ENCODE data around the gene TRAM2. TPM values are rescaled to one million over a fixed set of nuclear protein-coding genes. Genes with fewer than 3 reads are reported as not detected.

Gene TRAM2
- polyA plus RNA-seq, 1 experiment, result 134 TPM

DNA sequence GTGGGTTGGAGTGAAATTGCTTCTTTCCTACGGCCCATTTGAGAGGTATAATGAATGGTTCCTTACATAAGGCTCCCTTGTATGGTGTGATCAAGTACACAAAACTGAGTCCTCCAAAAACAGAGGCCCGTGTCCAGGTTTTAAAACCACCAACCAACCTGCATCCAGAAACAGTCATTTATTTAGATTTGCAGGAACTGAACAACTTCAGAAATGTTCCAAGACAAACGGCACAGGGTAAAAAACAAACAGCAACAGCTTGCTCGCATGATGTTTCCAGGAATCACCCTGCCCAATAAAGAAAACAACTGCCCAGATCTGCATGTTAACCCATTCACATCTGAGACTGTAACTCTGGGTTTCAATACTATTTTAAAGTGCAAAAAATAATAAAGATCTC, 40.2 kb upstream of the TRAM2 start:
- Histone ChIP-seq H3K36me3 (ENCODE audit: control insufficient read depth, insufficient read depth, low read length) (no peaks in the 10 kb centered on the region), H3K27me3 (ENCODE audit: control insufficient read depth, insufficient read depth, low read length) (no peaks in the 10 kb centered on the region), H3K4me3 (ENCODE audit: low read depth, low read length) (no peak overlapping the region)
- ChIA-PET CTCF (interaction anchor here (1.0 to 1.8 kb wide), 2 partner anchors 19 to 25 kb away, joined by 4 read pairs; no protein-coding TSS in a partner anchor), POLR2A (no interaction called here)
- TF ChIP-seq, protein P1, sequence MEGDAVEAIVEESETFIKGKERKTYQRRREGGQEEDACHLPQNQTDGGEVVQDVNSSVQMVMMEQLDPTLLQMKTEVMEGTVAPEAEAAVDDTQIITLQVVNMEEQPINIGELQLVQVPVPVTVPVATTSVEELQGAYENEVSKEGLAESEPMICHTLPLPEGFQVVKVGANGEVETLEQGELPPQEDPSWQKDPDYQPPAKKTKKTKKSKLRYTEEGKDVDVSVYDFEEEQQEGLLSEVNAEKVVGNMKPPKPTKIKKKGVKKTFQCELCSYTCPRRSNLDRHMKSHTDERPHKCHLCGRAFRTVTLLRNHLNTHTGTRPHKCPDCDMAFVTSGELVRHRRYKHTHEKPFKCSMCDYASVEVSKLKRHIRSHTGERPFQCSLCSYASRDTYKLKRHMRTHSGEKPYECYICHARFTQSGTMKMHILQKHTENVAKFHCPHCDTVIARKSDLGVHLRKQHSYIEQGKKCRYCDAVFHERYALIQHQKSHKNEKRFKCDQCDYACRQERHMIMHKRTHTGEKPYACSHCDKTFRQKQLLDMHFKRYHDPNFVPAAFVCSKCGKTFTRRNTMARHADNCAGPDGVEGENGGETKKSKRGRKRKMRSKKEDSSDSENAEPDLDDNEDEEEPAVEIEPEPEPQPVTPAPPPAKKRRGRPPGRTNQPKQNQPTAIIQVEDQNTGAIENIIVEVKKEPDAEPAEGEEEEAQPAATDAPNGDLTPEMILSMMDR (IDR thresholded peaks at IDR 0.05; ENCODE audit: insufficient read depth, low read depth, low read length), result no peak
- DNase-seq (ENCODE audit: low read depth), result no peak

DNA sequence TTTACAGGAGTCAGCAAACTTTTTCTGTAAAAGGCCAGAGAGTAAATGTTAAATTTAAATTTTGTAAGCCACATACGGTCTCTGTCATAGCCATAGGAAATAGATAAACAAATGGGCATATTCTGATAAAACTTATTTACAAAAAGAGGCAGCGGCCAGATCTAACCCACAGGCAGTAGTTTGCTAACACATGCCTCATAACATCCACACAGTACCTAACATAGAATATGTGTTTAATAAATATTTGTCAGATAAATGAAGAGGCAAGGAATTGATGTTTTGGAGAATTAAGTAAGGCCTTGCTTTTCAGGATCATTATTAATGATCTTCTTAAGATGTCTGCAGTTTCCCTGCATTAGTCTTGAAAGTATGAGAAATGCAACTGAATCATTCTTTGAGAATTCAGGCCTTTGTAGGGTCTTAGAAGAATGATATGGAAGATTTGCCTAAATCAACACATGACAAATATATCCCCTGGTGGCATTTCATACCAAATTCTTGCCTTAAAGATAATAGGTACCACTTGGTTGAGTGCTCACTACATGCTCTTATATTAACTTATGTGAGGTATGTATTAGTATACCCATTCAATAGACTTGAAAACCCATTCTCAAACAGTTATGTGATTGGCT, 39.3 kb upstream of the TRAM2 start:
- DNase-seq (ENCODE audit: low read depth), result no peak
- H3K36me3 ChIP-seq (ENCODE audit: control insufficient read depth, insufficient read depth, low read length), result no peaks in the 10 kb centered on the region
- CTCF ChIA-PET, result interaction anchor here (1.8 kb wide), 1 partner anchor 18 kb away, joined by 4 read pairs; no protein-coding TSS in a partner anchor
- no peaks in the 10 kb centered on the region for H3K27me3 ChIP-seq (ENCODE audit: control insufficient read depth, insufficient read depth, low read length)
- POLR2A ChIA-PET, result no interaction called here
- no peak overlapping the region for H3K4me3 ChIP-seq (ENCODE audit: low read depth, low read length)
- TF ChIP-seq, protein P1 (IDR thresholded peaks at IDR 0.05; ENCODE audit: insufficient read depth, low read depth, low read length), result no peak

DNA sequence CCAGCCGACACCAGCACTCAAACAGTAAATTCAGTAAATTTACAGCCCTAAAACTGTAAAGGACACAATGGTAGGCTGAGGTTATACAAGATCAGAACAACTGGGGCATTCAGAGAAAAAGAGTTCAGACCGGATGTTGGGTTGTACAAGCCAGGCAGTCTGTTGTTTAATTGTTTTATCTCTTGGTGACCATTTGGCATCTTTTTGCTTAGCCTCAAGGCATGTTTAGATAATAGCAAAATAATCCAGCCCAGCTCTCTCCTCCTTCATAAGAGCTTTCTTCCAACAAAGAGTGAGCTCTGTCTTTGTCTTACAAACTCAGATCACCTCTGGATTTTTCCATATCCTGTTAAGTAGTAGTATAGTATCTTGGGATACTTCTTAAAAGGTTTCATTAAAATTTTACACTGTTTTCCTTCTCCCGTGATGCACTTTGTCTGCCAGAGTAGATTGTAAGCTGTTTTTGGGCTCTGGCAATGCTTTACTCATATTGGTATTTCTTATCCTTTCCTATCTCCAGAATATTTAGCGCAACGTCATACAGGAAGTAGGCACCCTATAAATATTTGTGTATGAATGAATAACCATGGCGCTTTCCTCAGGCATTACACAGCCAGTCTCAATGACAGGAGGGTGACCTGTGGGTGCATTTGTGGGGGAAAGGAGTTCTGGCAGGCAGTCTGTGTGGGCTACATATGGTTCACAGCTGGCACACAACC, 35.6 kb upstream of the TRAM2 start:
- Histone ChIP-seq H3K36me3 (ENCODE audit: control insufficient read depth, insufficient read depth, low read length) (no peaks in the 10 kb centered on the region), H3K4me3 (ENCODE audit: low read depth, low read length) (no peak overlapping the region), H3K27me3 (ENCODE audit: control insufficient read depth, insufficient read depth, low read length) (no peaks in the 10 kb centered on the region)
- ChIA-PET POLR2A (no interaction called here), CTCF (interaction anchor here (0.7 to 1.2 kb wide), 4 partner anchors 15 to 17 kb away, joined by 3 to 5 read pairs (median 3); no protein-coding TSS in a partner anchor)
- DNase-seq (ENCODE audit: low read depth), result no peak
- TF ChIP-seq, protein P1 (IDR thresholded peaks at IDR 0.05; ENCODE audit: insufficient read depth, low read depth, low read length), result no peak

DNA sequence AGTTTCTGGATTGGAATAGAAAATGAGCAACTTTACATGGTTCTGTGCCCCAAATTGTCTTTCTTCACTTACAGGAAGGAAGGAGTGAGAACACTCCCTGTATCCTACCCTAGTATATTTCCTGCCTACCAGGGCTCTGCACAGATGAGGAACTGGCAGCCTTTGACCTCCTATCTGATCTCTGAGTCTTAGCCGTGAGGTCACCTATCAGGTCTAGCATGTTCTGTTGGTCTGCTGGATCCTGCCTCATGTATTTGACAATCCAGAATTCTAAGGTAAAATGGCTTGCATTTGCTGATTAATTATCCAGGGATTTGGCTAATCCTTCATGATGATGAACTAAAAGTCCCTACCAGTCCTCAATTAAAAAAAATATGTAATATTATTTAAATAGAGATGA, 35.0 kb upstream of the TRAM2 start:
- TF ChIP-seq, protein P1 (IDR thresholded peaks at IDR 0.05; ENCODE audit: insufficient read depth, low read depth, low read length), result no peak
- no peak for DNase-seq (ENCODE audit: low read depth)
- H3K27me3 ChIP-seq (ENCODE audit: control insufficient read depth, insufficient read depth, low read length), result no peaks in the 10 kb centered on the region
- ChIA-PET CTCF (interaction anchor here (0.9 to 1.2 kb wide), 4 partner anchors 13 to 17 kb away, joined by 3 to 5 read pairs (median 4); no protein-coding TSS in a partner anchor), POLR2A (no interaction called here)
- H3K4me3 ChIP-seq (ENCODE audit: low read depth, low read length), result no peak overlapping the region
- H3K36me3 ChIP-seq (ENCODE audit: control insufficient read depth, insufficient read depth, low read length), result no peaks in the 10 kb centered on the region

DNA sequence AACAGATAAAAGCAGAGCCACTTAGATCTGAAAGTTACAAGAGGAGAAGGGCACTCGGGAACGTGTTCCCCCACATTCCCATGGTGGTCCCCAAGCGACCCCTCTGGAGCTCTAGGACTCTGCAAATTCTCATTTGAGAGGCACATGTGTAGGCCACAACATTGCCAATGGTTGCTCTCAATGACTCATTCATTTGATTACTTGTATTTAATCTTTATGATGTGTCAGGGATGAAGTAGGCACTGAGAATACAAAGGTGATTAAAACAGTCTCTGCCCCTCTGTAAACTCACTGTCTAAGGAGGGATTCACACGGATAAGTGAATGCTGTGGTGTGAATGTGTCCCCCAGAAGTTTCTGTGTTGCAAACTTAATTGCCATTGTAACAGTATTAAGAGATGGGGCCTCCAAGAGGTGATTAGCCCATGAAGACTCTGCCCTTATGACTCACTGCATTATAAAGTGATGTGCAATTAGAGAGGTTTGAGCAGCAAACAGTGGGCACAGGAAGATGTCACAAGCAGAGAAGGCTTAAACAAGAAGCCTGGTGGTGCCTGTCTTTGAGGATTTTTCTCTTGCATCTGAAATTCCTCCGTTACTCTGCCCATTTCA, 34.0 kb upstream of the TRAM2 start:
- DNase-seq (ENCODE audit: low read depth), result no peak
- POLR2A ChIA-PET, result no interaction called here
- no peaks in the 10 kb centered on the region for H3K27me3 ChIP-seq (ENCODE audit: control insufficient read depth, insufficient read depth, low read length)
- no peak overlapping the region for H3K4me3 ChIP-seq (ENCODE audit: low read depth, low read length)
- TF ChIP-seq, protein P1 (IDR thresholded peaks at IDR 0.05; ENCODE audit: insufficient read depth, low read depth, low read length), result no peak
- CTCF ChIA-PET, result interaction anchor here (1.2 kb wide), 1 partner anchor 12 kb away, joined by 4 read pairs; no protein-coding TSS in a partner anchor
- no peaks in the 10 kb centered on the region for H3K36me3 ChIP-seq (ENCODE audit: control insufficient read depth, insufficient read depth, low read length)

Data from BJ (cell line).